GM18526 (cell line): ENCODE measurements around the gene CPED1.

Experiments
- POLR2A ChIP-seq: IDR thresholded peaks from 3 replicates; pipeline ENCODE4 v1.6.1; 2011; ENCODE audit not compliant: insufficient read length; ENCODE audit errors: extremely low read depth

CPED1 gene

GRCh38 chr7:121103086-121103485 lies 114.6 kb downstream of the CPED1 start:
- TF ChIP-seq POLR2A = no peak

DNA sequence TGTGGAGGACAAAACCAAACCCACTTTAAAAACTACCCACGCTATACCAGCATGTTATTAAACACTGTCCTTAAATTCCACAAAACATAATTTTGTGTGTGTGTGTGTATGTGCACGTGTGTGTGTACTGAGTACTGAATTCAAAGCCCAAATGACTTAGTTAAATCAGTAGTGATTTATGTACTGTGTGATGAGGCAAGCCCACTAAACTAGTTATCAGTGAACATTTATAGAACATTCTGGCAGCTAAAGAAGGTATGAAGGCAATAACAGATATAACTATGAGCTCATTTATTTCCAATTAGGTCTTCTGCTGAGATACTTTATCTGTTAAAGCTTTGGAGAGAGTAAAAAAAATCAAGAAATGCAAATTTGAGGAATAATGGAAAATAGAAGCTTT lies 115.1 kb downstream of the CPED1 start:
- TF ChIP-seq POLR2A = no peak

DNA sequence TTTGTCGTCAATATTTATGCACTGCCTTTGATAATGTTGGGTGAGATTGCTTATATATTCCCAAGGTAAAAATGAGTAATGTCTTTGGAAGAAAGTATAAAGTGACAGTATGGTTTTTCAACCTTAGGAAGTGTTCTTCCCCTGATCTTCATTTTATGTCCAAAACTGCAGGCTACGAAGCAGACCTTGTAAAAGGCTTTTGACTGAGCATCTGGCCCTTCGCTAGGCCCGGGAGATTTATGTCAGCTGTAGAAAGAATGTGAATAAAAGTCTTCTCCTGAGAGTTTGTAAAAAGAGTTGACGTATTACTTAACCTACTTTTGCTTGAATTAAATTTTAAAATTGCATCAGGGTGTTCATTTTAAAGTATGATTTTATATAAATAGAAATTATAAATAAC lies 116.8 kb downstream of the CPED1 start:
- TF ChIP-seq POLR2A = no peak

DNA sequence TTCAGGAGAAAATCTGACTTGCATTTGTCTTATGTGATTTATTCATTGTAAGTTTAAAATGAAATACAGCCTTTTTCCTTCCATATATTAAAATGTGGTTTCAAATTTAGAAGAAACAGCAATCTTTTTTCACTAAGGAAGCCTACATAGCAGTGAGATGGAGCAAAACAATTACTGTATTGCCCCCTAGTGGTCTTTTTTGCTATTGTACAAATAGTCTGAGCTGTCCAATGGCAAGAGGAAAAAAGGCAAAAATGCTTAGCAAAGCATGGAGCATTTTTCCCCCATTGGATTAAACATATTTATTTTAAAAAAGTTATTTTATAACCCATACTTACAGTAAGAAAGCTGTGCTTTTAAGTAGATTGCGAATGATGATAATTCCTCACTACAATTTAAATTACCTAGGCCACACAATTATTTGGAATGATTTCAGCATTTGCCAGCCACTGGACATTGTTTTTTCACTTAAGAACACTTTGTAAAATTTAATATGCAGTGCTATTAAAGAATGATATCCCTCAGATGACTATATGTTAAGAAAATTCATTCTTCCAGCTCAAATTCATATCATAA lies 119.5 kb downstream of the CPED1 start:
- no peak for TF ChIP-seq POLR2A

DNA sequence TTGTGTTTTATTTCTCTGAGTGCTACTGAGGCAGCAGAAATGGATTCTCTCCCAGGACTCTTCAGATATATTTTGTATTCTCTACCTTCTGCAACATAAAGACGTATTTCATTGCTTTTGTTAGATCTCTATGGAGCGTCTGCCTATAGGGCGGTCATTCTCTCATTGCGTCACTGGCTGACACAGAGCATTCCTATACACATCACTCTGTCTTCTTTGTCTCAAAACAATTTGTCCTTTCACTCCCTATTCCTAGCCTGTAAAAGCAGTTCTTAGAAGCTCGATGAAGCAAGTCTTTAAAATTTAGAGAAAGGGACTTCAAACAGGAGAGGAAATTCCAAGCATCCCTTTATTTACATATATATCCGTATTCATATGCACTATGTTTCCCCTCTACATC lies 120.6 kb downstream of the CPED1 start:
- no peak for TF ChIP-seq POLR2A

GRCh38 chr7:121113288-121113687 lies 124.8 kb downstream of the CPED1 start:
- TF ChIP-seq POLR2A = no peak

GRCh38 chr7:121116396-121116795 lies 127.9 kb downstream of the CPED1 start:
- TF ChIP-seq POLR2A = no peak

DNA sequence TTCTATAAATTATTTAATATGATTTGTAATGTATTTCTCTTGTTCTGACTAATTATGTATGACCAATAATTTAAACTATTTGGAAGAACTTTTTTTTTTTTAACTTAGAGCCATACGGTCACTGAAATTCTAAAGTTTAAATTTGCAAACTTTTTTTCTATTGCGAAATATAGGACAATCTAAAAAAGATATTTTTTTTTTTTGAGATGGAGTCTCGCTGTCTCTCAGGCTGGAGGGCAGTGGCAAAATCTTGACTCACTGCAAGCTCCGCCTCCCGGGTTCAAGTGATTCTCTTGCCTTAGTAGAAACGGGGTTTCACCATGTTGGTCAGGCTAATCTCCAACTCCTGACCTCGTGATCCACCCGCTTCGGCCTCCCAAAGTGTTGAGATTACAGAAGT lies 130.5 kb downstream of the CPED1 start:
- TF ChIP-seq POLR2A = no peak

DNA sequence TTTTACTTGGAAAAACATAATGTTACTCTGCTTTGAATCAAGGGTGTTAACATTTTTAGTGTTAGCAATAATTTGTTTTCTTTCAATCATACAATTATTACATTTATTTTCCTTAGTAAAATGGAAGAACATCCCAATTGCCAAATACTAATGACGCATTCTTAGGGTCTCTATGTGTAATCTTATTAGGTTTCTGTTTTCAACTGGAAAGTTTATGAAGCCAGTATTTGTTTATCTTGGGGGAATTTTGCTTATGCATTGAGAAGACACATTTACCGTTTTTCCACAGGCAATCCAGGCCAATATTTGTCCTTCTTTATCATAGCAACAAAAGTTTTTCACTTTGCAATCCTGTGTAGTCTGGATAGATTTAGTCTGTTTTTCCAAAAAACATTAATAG lies 134.5 kb downstream of the CPED1 start:
- no peak for TF ChIP-seq POLR2A

- TF ChIP-seq POLR2A = no peak
Measured at GRCh38 chr7:121126201-121126600, 137.7 kb downstream of the CPED1 start.

- no peak for TF ChIP-seq POLR2A
Measured at GRCh38 chr7:121126801-121127534, 138.5 kb downstream of the CPED1 start.

- no peak for TF ChIP-seq POLR2A
Measured at GRCh38 chr7:121132940-121133339, 144.4 kb downstream of the CPED1 start.

DNA sequence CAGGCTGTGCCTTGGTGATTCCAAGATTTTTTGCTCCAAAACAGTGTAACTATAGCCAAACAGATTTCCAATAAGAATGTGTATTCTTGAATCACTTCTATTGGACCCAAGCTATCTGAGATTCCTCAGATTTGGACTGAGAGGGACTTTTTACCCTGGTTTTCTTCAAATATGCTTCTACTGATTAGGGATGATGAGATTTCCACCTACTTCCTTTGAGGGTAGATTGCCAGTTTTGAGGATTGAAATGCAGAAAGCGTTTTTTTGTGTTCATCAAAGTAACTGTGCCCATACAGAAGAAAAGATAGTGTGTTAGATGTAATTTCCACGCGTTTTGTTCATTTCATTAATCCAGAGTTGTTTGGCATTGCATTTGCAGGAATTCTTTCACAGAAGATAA lies 144.9 kb downstream of the CPED1 start:
- no peak for TF ChIP-seq POLR2A

- TF ChIP-seq POLR2A = no peak
Measured at GRCh38 chr7:121137580-121137979, 149.1 kb downstream of the CPED1 start.

DNA sequence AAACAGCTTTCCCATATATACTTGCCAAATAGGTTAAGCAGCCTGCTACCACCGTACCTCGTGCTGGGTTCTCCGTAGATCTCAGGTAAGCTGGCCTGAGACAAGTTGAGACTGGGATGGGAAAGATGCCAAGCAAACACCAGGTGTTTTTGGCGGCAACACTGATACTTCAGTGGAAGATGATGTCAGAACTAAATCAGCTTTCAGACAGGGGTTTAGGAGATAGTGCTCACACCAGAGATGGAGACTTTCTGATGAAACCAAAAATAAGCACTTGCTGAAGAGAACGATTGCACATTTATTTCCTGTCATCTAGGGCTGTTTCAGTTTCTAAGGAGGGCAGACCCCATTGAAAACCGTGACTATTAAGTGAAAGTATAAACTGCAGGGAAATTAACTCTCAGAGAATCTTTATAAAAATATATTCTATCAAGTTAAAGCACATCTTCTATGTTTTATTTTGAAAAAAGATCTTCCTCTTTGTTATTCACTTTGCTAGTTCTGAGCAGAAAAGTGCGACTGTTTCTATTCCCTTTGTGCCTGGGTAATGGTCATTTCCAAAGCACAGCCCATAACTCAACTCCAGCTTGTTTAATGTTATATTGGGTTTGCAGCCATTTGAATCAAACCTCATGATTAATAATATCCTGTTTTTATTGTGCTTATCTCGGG lies 149.9 kb downstream of the CPED1 start:
- TF ChIP-seq POLR2A = no peak

- TF ChIP-seq POLR2A = no peak
Measured at GRCh38 chr7:121139427-121139826, 150.9 kb downstream of the CPED1 start.
